ENCODE data around the gene LGALS14. TPM values are rescaled to one million over a fixed set of nuclear protein-coding genes. Genes with fewer than 3 reads are reported as not detected.
"Not testable (repeated sequence)": the region's sequence is repeated elsewhere in the genome, so short reads cannot be mapped to it uniquely, and the experiment has no call there.

The LGALS14 gene
- total RNA-seq, 2 donors from 2014 or later = 4.3 to 9.5 TPM

- peak; percentile 72 to 73 for DNase-seq
- peak overlapping the region; percentile 79 to 85 for H3K4me3 Mint-ChIP-seq
- H3K27ac Mint-ChIP-seq = peak overlapping the region; percentile 89
- ATAC-seq (replicated peaks in 1 of 2) = peak; percentile 80 to 88
- H3K9me3 Mint-ChIP-seq = no peaks in the 10 kb centered on the region
- H3K36me3 Mint-ChIP-seq (ENCODE audit: insufficient read depth in 2 of 2) = peaks cover 0 to 3% of the 10 kb centered on the region in 2 donors
- peaks cover 51% of the 10 kb centered on the region for H3K4me1 Mint-ChIP-seq (ENCODE audit: low read depth)
- no peaks in the 10 kb centered on the region for H3K27me3 Mint-ChIP-seq (ENCODE audit: low read depth)
Observed at GRCh38 chr19:39679056-39679790, 25.1 kb upstream of the LGALS14 start.

DNA sequence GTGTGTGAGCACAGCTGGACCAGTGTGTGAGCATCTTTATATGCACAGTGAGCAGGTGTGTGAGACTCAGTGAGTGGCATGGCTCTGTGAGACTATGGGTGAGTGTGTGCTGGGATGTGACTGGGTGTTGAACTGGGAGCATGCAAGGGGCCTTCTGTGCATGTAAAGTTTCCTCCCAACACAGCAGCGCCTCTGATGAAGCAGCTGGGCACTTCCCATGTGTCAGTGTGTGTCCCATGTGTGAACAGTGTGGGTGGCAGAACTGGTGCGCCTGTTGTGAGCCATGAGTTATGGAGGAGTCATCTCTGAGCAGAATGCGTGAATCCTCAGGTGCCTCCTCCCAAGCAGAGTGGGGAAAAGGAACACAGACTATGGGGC, 24.5 kb upstream of the LGALS14 start:
- ATAC-seq (replicated peaks in 1 of 2) = peak; percentile 42 to 59
- H3K27ac Mint-ChIP-seq = peak overlapping the region; percentile 89
- H3K9me3 Mint-ChIP-seq = no peaks in the 10 kb centered on the region
- no peaks in the 10 kb centered on the region for H3K27me3 Mint-ChIP-seq (ENCODE audit: low read depth)
- peaks cover 0 to 3% of the 10 kb centered on the region in 2 donors for H3K36me3 Mint-ChIP-seq (ENCODE audit: insufficient read depth in 2 of 2)
- peak; percentile 55 to 59 for DNase-seq
- H3K4me1 Mint-ChIP-seq (ENCODE audit: low read depth) = peaks cover 51% of the 10 kb centered on the region
- peak overlapping the region; percentile 79 to 85 for H3K4me3 Mint-ChIP-seq

- H3K4me1 Mint-ChIP-seq (ENCODE audit: low read depth) = peaks cover 44% of the 10 kb centered on the region
- no peaks in the 10 kb centered on the region for H3K9me3 Mint-ChIP-seq
- peak overlapping the region; percentile 79 to 85 for H3K4me3 Mint-ChIP-seq
- DNase-seq (no peak), ATAC-seq (replicated peaks in 1 of 2) (no peak)
- H3K27me3 Mint-ChIP-seq (ENCODE audit: low read depth) = no peaks in the 10 kb centered on the region
- peaks cover 0 to 3% of the 10 kb centered on the region in 2 donors for H3K36me3 Mint-ChIP-seq (ENCODE audit: insufficient read depth in 2 of 2)
- peak overlapping the region; percentile 47 for H3K27ac Mint-ChIP-seq
Observed at GRCh38 chr19:39680593-39680992, 23.7 kb upstream of the LGALS14 start.

DNA sequence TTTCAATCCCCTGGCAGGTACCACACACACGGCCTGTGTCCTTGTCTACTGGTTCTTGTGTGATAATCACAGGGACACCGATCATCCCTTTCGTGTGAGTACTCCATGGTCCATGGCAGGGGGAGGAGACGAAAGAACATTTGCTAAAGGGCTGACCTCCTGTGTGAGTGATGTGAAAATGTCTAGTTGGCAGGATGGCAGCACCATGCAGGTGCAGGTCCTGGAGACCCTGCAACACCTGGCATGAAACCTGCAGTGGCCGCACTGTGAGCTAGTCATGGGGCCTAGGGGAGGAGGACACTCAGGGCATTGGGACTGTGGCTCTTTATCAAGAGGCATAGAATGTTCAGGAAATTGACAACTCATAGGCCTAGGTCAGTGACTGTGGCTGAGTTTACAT, 22.9 kb upstream of the LGALS14 start:
- Mint-ChIP-seq H3K27ac (no peak overlapping the region), H3K9me3 (peaks cover 0 to 1% of the 10 kb centered on the region in 2 donors)
- ATAC-seq (replicated peaks in 1 of 2) = no peak

GRCh38 chr19:39684267-39684666, 20.0 kb upstream of the LGALS14 start:
- H3K27ac Mint-ChIP-seq = no peak overlapping the region
- no peak for ATAC-seq (replicated peaks in 1 of 2)
- H3K4me1 Mint-ChIP-seq (ENCODE audit: low read depth) = peaks cover 16% of the 10 kb centered on the region
- peaks cover 3% of the 10 kb centered on the region in 2 donors for H3K36me3 Mint-ChIP-seq (ENCODE audit: insufficient read depth in 2 of 2)
- H3K27me3 Mint-ChIP-seq (ENCODE audit: low read depth) = peaks cover 2% of the 10 kb centered on the region
- H3K4me3 Mint-ChIP-seq = no peak overlapping the region
- H3K9me3 Mint-ChIP-seq = peaks cover 0 to 2% of the 10 kb centered on the region in 2 donors
- no peak for DNase-seq

More for the DNA sequence above, 22.9 kb upstream of the LGALS14 start:
- H3K4me3 Mint-ChIP-seq = no peak overlapping the region
- no peaks in the 10 kb centered on the region for H3K27me3 Mint-ChIP-seq (ENCODE audit: low read depth)
- DNase-seq = no peak
- H3K36me3 Mint-ChIP-seq (ENCODE audit: insufficient read depth in 2 of 2) = peaks cover 0 to 3% of the 10 kb centered on the region in 2 donors
- H3K4me1 Mint-ChIP-seq (ENCODE audit: low read depth) = peaks cover 36% of the 10 kb centered on the region

GRCh38 chr19:39686739-39687138, 17.5 kb upstream of the LGALS14 start:
- DNase-seq = no peak
- Mint-ChIP-seq H3K27ac (no peak overlapping the region), H3K4me3 (no peak overlapping the region), H3K36me3 (ENCODE audit: insufficient read depth in 2 of 2) (peaks cover 1 to 3% of the 10 kb centered on the region in 2 donors), H3K27me3 (ENCODE audit: low read depth) (peaks cover 19% of the 10 kb centered on the region), H3K4me1 (ENCODE audit: low read depth) (peaks cover 2% of the 10 kb centered on the region), H3K9me3 (peaks cover 0 to 2% of the 10 kb centered on the region in 2 donors)
- no peak for ATAC-seq (replicated peaks in 1 of 2)

GRCh38 chr19:39688637-39689036, 15.6 kb upstream of the LGALS14 start:
- not testable (repeated sequence) for H3K27ac Mint-ChIP-seq; DNase-seq; H3K9me3 Mint-ChIP-seq; ATAC-seq (replicated peaks in 1 of 2); H3K4me3 Mint-ChIP-seq; H3K36me3 Mint-ChIP-seq (ENCODE audit: insufficient read depth in 2 of 2)
- H3K27me3 Mint-ChIP-seq (ENCODE audit: low read depth) = peaks cover 26% of the 10 kb centered on the region
- peaks cover 16% of the 10 kb centered on the region for H3K4me1 Mint-ChIP-seq (ENCODE audit: low read depth)

GRCh38 chr19:39692166-39692565, 12.1 kb upstream of the LGALS14 start:
- Mint-ChIP-seq H3K4me3 (no peak overlapping the region), H3K27ac (no peak overlapping the region), H3K27me3 (ENCODE audit: low read depth) (peaks cover 44% of the 10 kb centered on the region), H3K9me3 (no peaks in the 10 kb centered on the region), H3K36me3 (ENCODE audit: insufficient read depth in 2 of 2) (peaks cover 0 to 3% of the 10 kb centered on the region in 2 donors), H3K4me1 (ENCODE audit: low read depth) (peaks cover 23% of the 10 kb centered on the region)
- ATAC-seq (replicated peaks in 1 of 2) (peak; percentile 70 to 80), DNase-seq (no peak)

GRCh38 chr19:39692822-39693221, 11.5 kb upstream of the LGALS14 start:
- Mint-ChIP-seq H3K9me3 (no peaks in the 10 kb centered on the region), H3K36me3 (ENCODE audit: insufficient read depth in 2 of 2) (peaks cover 0 to 3% of the 10 kb centered on the region in 2 donors), H3K4me1 (ENCODE audit: low read depth) (peaks cover 25% of the 10 kb centered on the region), H3K27ac (no peak overlapping the region), H3K4me3 (no peak overlapping the region), H3K27me3 (ENCODE audit: low read depth) (peaks cover 50% of the 10 kb centered on the region)
- ATAC-seq (replicated peaks in 1 of 2) (peak in 1 of 2 donors; percentile 22), DNase-seq (no peak)

DNA sequence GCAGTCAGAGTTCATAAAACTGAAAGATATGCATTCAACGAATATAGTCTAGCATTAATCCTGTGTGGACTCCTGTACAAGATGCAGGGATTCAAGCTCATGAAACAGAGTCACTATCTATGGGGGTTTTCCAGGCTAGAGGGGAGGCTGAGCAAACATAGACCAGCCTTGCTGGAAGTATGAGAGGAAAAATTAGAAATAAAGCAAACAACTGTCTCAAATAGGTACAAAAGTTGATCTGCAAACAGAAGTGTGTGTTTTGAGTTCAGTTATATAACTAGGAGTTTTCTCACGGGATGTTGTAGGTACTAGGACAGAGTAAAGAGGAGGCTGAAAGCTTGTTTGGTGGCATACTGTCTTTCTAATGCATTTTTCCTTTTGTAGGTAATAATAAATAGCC, 8.5 kb upstream of the LGALS14 start:
- Mint-ChIP-seq H3K4me1 (ENCODE audit: low read depth) (peaks cover 35% of the 10 kb centered on the region), H3K4me3 (no peak overlapping the region), H3K27ac (no peak overlapping the region), H3K27me3 (ENCODE audit: low read depth) (peaks cover 55% of the 10 kb centered on the region), H3K9me3 (no peaks in the 10 kb centered on the region), H3K36me3 (ENCODE audit: insufficient read depth in 2 of 2) (no peaks in the 10 kb centered on the region)
- ATAC-seq (replicated peaks in 1 of 2) = no peak
- DNase-seq = no peak

- Mint-ChIP-seq H3K4me1 (ENCODE audit: low read depth) (peaks cover 35% of the 10 kb centered on the region), H3K4me3 (no peak overlapping the region), H3K27ac (no peak overlapping the region), H3K36me3 (ENCODE audit: insufficient read depth in 2 of 2) (no peaks in the 10 kb centered on the region), H3K27me3 (ENCODE audit: low read depth) (peaks cover 58% of the 10 kb centered on the region), H3K9me3 (no peaks in the 10 kb centered on the region)
- ATAC-seq (replicated peaks in 1 of 2) (peak; percentile 34 to 66), DNase-seq (no peak)
Observed at GRCh38 chr19:39696387-39696786, 7.9 kb upstream of the LGALS14 start.

DNA sequence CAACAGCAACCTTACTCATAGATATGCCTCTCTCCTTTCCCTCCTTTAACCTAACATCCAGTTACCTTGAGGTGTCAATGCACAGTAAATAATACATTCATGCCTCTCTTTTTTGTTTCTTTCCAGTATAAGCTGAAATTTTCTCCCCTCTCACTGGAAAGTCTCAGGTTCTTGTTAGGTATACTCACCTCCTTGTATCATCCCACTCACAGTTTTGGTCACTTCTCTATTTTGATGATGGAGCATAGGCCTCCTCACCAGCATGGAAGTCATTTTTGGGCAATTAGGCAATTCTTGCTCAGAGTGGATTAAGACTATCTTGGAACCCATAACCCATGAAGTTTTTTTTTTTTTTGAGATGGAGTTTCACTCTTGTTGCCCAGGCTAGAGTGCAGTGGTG, 5.7 kb upstream of the LGALS14 start:
- Mint-ChIP-seq H3K9me3 (no peaks in the 10 kb centered on the region), H3K27ac (no peak overlapping the region), H3K4me1 (ENCODE audit: low read depth) (peaks cover 19% of the 10 kb centered on the region), H3K4me3 (no peak overlapping the region), H3K36me3 (ENCODE audit: insufficient read depth in 2 of 2) (no peaks in the 10 kb centered on the region), H3K27me3 (ENCODE audit: low read depth) (peaks cover 56% of the 10 kb centered on the region)
- no peak for DNase-seq
- ATAC-seq (replicated peaks in 1 of 2) = no peak

GRCh38 chr19:39701291-39701690, 3.0 kb upstream of the LGALS14 start:
- H3K27ac Mint-ChIP-seq = no peak overlapping the region
- ATAC-seq (replicated peaks in 1 of 2) (no peak), DNase-seq (no peak)
- peaks cover 46% of the 10 kb centered on the region for H3K27me3 Mint-ChIP-seq (ENCODE audit: low read depth)
- no peak overlapping the region for H3K4me3 Mint-ChIP-seq
- peaks cover 41% of the 10 kb centered on the region for H3K4me1 Mint-ChIP-seq (ENCODE audit: low read depth)
- peaks cover 0 to 2% of the 10 kb centered on the region in 2 donors for H3K9me3 Mint-ChIP-seq
- H3K36me3 Mint-ChIP-seq (ENCODE audit: insufficient read depth in 2 of 2) = peaks cover 0 to 2% of the 10 kb centered on the region in 2 donors
